GM18873 (cell line): ENCODE results near the gene WDFY2.
A peak's percentile ranks its signal among the peaks of the same experiment; 100 is the strongest.

ENCODE experiments used
- ATAC-seq: cut with Tn5 transposase; IDR thresholded peaks from one replicate; pipeline ENCODE4 v1.9.1; 2021; ENCODE audit warnings: mild to moderate bottlenecking, moderate library complexity, moderate number of reproducible peaks; ENCODE audit not compliant: unreplicated experiment, low FRiP score

The WDFY2 gene

DNA sequence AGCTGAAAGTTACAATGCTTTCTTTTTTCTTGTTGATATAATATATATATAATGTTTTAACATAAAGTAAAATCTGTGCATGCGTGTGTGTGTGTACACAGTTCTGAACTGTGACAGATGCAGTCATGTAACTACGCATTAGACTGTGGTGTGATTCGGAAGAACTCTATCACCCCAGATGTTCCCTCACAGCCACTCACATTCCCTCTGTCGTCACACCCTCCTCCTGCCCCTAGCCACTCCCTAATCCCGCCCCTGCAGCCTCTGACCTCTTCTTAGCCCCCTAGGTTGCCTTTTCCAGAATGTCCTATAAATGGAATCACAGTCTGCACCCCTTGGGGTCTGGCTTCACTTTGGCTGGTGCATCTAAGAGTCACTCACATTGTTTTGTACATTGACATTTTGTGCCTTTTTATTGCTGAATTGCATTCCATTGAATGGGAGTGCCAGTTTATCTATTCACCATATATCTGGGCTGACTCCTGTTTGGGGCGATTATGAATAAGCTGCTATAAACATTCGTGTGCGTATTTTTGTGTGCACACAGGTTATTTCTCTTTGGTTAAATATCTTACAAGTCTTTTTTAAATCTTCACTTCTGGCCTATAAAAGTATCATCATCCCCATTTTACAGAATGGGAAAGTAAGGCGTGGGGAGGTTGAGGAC lies 199.3 kb downstream of the WDFY2 start:
- ATAC-seq: no peak

DNA sequence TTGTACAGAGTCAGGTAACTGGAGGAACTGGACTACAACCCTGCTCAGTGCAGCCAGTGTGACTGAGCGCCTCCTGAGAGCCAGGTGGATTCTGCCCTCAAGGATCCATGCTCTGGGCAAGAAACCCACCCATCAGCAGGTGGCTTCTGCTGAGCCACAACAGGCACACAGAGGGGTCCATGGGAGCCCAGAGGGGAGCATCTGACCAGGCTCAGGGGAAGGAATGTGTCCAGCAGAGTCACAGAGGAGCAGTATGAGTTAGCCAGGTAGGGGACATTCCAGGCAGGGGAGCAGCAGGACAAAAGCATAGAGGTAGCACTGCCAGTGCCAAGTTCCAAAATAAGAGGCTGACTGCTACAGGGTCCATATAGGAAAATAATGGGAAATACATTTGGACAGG lies 199.8 kb downstream of the WDFY2 start:
- ATAC-seq: no peak

DNA sequence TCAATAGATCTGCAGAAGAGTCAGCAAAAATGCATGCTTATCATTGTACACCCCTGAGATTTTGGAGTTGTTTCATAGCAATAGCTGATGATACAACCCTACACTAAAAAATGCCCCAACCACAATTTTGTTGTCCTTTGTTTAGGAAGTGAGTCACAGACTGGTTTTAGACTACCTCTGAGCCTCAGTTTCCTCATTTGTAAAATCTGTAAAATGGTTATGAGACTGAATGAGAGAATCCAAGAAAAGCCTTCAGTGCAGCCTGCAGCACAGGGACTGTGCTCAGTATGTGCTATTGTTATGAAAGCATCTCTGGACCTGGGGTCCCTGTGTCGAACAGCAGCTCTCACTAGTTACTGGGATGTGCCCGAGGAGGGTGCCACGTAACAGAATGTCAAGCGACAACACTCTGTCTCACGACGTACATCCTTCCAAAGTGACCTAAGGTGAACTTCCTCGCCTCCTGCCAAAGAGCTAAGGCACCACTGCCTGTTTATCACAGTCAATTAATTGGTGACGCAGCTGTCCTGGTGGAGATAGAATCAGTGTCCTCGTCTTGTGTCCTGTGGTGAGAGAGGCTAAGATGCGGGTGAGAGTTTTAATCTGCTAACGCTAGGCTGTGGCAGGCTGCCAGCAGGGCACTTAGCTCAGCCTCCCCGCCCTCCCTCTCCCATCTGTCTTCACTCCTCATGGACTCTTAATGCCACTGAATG lies 201.6 kb downstream of the WDFY2 start:
- no peak for ATAC-seq

DNA sequence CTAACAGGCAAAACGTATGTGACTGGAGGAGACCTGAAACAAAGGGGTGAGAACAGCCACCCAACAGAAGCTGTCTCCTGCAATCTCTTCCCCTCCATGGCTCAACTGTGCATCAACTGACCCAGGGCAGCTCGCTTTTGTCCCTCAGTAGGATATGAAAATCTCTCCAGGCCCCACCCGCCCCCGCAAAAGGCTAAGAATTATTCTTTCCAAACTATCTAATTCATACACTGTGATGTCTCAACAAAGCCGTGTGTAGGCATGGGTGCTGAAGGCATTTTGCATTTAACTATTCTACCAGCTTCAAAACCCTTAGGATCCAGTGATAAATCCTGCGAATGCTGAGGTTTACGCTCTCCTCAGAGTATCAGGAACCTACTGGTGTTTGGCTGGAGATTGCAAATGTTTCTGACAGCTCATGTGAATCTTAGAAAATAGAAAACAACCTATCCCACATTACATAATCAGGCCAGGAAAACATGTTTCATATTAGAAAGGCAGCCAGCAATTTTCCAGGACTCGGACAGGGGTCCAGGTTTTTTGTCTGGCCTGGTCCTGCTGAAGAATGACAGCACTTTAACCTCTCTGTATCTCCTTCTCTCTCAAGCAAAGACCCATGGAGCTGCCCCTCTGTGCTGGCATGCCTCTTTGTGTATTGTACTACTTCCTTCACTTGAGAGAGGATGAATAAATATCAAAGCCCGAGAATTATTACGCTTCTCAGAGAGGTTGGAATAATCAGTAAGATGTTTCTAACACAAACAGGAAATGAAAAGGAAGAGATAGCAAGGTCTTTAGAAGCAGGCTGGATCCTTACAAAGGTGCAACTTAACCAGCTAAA lies 202.4 kb downstream of the WDFY2 start:
- no peak for ATAC-seq

DNA sequence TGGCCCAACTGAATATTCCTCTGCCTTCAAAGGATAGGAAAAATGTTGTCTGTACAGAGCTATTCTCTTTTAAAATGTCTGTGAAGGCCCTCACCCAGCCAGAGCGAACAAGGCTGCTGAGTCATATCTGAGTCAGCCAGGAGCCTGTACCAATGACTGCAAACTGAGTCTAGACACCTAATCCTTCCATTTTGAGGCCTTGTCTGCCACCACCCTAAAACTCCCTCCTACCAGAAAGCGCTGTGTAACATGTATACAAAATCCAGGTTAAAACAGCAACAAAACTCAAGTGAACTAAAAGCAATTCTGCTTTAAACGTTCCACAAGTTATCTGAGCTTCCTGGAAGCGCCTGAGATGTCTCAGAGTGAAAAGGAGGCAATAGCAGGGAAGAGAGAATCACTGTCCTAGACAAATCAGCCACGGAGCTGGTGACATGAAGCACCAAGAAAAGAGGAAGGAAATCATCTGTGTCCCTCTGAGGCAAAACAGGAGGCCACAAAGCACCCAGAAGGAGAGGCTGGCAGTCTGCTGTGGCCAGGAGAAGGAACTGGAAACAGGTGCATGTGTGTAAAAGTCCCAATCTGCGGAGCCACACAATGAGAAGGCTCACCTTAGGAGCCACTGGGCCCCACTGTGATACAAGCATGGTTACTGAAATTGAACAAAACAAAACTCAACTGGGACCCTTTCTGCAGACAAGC lies 209.5 kb downstream of the WDFY2 start:
- ATAC-seq: peak; percentile 49

DNA sequence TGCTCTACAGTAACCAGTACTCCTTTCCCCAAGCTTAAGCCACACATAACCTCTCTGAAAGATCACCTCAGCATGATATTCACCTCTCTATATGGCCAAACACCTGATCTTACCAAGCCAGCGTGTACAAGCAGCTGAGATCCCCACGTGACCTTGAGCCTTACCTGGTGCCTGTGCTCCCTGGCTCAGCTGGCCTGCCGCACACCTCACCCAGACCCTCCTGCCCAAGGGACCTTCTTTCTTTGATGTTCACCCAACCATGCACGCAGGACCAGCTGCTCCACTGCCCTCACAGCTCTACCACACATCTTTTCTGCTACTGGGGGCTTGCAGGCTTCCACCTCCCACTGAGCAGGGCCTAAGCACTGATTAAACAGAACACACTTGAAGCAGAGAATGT lies 210.7 kb downstream of the WDFY2 start:
- ATAC-seq: no peak

DNA sequence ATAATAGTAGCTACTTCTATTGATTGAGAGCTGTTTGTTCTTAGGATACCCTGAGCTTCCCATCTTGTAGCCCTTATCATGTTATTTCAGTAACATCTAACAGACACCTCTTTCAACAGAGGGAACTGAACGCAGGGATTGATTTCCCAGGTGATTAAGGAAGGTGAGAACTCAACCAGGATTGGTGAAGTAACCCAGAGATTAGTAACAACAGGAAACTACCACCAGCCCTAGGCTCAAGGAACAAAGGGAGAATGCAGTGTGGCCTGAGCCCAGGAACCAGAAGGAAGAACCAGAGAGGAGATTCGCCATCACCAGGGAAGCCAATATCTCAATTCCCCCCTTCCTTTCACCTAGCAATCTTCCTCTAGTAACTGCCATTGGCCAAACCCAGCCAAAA lies 211.2 kb downstream of the WDFY2 start:
- no peak for ATAC-seq

DNA sequence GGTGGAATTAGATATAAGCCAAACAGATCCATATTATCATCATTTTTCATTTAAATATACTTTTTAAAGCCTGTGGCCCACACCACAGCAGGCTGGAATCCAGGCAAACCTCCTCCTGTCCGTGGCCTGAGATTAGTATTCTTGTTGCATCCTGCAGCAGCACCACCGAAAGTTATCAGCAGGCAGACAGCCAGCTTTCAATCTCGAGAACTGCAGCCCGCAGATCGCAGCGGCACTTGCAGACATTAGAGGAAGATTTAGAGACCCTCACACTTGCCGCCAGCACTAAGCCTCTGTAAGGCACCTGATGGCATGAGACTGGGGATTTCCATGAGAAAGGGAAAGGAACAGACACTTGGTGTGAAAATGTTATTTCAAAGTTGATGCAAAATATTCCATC lies 212.3 kb downstream of the WDFY2 start:
- no peak for ATAC-seq

DNA sequence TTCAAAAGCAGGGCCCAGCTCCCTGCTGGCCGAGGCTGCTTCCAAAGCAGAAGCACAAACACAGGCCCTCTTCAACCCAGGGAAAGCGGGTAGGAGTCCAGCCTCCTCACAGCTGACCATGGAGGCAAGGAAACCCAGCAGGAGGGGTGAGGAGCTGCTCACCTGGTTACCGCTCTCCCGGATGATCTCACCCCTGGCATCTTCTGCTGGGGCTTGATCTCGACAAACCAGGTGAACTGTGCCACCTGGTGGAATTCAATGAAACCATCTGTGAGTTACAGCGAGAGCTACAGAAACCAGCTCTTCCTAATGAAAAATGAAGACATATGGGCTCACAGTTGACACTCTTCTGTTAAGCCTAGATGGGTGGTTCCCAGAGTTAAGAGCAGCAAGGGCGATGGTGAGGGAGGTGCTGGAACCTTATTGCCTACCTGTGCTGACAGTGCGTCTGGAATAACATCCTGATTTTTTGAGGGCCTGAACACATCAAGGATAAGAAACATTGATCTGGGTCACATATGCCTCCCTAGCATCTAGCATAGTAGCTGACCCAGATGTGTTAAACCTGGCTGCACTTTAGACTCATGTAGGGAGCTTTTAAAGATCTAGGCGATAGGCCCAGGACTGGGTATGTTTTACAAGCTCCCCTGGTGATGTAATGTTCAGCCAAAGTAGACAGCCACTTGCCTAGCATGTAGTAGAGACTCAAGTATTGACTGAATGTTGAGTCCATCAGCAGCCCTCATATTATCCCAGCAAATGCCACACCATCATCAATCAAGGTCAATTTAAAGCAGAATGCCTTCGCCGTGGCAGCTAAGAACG lies 213.6 kb downstream of the WDFY2 start:
- no peak for ATAC-seq

DNA sequence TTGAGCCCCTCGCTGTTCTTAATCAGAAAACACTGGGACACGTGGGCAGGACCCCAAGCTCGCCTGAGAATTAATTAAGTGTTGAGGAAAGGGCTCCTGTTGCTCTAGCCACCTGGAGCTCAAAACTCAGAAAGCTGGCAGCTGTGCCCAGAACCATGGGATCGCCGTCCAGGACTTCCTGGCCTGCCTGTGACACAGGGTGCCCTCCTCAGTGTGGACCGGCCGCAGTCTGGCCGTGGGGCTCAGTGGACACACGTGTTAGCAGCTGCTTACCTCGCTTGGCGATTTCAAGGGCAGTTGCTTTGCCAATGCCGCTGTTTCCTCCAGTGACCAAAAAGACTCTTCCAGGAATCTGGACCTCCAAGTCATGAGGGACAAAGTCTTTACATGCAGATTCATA lies 215.0 kb downstream of the WDFY2 start:
- ATAC-seq: no peak

DNA sequence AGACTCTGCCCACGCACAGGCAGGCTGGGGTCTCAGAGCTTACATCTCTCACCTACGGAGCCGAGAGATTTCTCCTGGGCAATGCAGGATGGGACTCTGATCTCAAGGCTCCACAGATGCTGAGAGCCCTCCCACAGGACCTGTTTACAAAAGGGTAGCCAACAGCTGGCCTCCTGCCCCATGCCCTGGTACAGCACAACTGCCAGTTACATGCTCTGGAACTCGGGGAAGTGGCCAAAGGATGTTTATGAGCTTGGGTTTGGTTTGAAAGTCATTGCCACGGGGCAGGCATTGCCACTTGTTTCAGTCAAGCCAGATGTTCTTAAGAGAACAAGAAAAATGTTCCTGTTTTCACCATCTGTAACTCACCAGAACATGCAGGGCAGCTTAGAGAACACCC lies 216.2 kb downstream of the WDFY2 start:
- ATAC-seq: no peak

DNA sequence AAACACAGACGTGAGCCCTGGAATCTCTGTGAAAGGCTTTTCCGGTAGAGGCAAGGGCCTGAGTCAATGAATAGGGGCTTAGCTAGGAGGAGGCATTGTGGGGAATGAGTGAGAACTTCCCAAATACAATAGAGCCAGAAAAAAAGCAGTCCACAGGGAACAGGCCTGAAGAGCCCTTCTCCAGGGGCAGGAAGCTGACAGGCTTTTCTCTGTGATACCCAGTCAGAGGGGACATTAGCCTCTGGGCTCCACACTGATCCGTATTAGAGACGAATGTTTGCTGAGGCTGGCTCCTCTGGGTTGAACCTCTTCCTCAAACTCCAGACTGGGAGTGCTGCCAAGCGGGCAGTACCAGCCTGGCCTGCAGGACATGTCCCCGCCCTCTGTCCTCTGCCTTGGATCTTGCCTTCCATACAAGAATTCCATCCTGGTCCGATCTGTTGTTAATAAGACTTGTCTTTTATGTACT lies 217.4 kb downstream of the WDFY2 start:
- ATAC-seq: no peak

DNA sequence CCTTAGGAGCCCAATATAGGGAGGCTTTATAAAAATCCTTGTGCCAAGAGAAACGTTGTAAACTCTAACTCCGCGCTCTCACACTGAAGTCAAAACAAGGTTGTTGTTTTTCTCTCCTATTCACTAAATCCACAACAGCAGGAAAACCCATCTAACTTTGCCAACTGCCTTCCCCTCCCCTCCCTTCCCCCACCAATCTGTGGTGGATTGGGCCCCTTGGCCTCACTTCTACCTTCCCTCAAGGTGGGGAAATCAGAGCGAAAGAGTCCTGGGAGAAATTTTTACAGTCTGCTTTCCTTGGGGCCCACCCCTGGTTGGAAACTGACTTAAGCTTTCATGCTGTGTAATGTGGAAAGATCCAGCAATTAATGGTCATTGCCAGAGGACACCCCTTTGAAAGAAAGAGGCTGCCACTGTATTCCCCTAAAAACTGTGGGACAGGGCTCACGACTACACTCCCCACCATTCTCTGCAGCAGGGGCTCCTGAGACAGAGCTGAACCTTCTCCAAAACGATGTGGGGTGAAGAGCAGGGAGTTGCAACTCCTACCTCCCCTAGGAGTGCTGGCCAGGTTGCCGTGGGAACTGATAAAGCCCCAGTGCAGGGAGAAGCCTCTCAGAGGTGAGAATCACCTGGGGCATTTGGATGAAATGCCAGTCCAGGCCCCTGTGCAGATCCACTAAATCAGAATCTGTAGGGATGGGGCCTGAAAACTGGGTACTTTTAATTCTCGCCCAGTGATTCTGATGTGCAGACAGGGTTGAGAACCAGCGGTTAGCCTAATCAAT lies 218.6 kb downstream of the WDFY2 start:
- ATAC-seq: no peak

DNA sequence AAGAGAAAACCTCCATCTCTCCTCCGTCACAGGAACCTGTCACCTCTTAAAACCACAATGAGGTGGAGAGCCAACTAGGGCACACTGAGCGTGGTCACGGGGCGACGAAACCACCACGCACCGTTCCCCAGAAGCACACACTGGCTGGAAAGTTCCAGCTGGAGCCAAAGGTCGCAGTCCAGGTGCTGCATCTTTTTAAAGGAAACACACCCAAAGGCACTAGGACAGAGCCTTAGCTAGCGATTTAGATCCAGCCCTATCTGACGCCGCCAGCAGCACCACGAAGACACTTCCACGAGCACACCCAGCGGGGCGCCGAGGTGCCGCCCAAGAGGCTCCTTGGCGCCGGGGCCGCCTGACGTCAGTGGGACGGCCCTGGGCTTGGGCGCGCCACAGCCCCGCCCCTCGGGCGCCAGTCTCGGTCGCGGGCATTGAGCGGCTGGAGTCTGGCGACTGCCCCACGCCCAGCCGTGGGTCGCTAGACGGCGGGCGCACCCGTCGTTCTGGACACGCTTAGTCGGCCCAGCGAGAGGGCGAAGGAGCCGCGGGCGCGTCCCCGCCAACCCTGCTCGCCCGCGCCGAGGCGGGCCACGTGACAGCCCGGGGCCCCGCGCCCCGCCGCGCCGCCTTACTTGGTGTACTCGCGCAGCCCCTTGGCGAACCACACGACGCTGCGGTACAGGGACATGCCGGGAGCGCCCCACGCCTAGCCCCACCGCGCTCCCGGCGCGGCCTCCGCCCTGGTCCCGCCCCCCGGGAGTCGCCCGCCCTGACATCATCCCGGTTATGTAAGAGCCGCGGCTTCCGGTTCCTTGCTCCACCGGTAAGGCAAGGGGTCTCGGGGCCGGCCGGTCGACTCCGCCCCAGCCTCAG lies 219.4 kb downstream of the WDFY2 start, which contains the start of gene DHRS12:
TSS of gene DHRS12 (minus strand) at position 742 of the 873 bp plus-strand sequence. CDS start 4,504 bp downstream, outside the sequence.
- ATAC-seq: peak; percentile 65

DNA sequence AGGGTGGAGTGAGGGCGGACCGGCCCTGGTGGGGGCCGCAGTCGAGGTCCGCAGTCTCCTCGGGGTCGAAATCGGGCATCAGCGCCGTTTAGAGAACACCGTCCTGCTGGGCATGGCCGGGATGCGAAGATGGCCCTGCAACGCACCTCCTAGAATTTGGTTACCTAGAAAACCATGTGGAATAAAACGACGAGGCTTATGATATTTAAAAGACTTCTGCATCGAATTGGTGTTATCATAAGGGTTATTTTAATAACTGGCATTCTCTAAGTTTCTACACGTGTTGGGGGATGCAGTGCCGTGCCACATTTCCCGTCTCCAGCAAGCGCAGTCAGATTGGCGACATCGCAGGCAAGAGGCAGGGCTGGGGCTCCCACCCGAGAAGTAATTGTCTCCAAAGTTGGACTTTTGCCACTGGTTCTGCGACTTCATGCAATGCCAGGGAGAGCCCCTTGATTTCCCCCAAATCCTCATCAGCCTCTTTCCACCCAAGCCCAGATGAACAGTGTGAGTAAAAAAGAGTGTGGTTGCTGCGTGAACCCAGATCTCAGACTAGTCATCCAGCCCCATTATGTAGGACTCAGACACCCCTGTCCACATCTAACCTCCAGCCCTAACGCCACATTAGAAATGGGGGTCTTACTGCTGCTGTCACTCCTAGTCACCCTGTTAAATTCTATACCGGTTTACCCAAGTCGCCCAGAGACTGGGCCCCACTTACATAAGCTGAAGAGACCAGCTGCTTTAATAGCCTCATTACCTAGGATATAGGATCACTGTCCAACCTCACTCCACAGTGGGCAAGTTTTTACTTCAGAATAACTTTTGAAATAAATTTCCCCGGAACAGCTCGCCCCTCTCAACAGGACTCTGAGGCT lies 220.3 kb downstream of the WDFY2 start:
- no peak for ATAC-seq

DNA sequence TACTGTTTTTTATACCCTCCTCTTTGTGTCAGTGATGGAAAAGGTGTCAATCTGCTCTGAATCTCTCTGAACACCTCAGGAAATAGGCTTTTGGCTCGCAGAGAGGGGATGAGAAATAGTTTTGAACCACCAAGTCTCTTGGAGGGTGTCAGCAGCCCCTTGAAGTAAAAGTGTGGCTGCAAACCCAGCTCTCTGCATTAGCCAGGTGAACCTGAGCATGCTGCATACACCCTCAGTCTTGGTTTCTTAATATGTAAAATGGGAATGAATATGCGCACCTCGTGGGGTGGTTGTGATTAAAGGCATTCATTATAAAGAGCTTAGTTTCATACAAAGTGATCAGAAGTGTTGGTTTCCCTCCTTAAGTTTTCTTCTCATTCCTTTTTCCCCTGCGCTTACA lies 221.1 kb downstream of the WDFY2 start:
- ATAC-seq: no peak

DNA sequence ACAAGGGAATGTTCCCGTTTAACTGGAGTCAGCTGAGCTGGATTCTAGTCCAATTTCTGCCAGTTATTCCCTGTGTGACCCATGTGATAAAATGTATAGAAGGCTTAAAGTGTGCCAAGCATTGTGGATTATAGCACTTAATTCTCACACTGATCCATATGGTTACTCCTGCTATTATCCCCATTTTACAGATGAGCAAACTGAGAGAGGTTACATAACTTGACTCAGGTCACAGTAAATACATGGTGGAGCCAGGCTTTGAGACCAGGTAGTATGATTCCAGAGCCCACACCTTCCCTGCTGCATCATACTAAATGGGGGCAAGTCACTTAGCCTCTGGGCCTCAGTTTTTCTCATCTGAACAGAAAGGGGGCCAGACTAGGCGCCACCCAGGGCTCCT lies 221.7 kb downstream of the WDFY2 start:
- ATAC-seq: no peak
